Keratinocyte (primary cell): ENCODE measurements around the gene SIPA1L2. TPM values are rescaled to one million over a fixed set of nuclear protein-coding genes. Genes with fewer than 3 reads are reported as not detected.
"Not testable (repeated sequence)": the region's sequence is repeated elsewhere in the genome, so short reads cannot be mapped to it uniquely, and the experiment has no call there.

ENCODE experiments used
- DNase-seq: peaks from one replicate; pipeline ENCODE4 v3.0.0-alpha.2; 2011; ENCODE audit warnings: low read depth, missing footprints, low spot score
- FAIRE-seq: peaks from 2 replicates; lab custom pipeline; 2011; peaks lifted over from hg19 to GRCh38; lab: Jason Lieb, UNC
- H2AFZ ChIP-seq: 2 replicates; pipeline ENCODE4 v1.6.0; 2012; ENCODE audit warnings: low read length, control low read depth, inconsistent platforms; ENCODE audit not compliant: control insufficient read depth
- H3K27ac ChIP-seq: 2 replicates; pipeline ENCODE4 v1.5.1; 2011; ENCODE audit warnings: low read length; ENCODE audit not compliant: control insufficient read depth, insufficient read depth
- H3K27me3 ChIP-seq: 3 replicates; pipeline ENCODE4 v1.6.0; 2011; ENCODE audit warnings: low read length; ENCODE audit not compliant: control insufficient read depth, insufficient read depth; ENCODE audit errors: extremely low read depth
- H3K36me3 ChIP-seq, 2 experiments: 2 replicates in 1 of 2; 3 replicates in 1 of 2; pipeline ENCODE4 v1.5.1; 2011; ENCODE audit warnings: low read length in 2 of 2, mild to moderate bottlenecking in 1 of 2; ENCODE audit not compliant: control insufficient read depth in 2 of 2, insufficient read depth in 2 of 2; ENCODE audit errors: extremely low read depth in 1 of 2
- H3K4me1 ChIP-seq: 3 replicates; pipeline ENCODE4 v1.5.1; 2011; ENCODE audit warnings: low read length; ENCODE audit not compliant: control insufficient read depth, insufficient read depth; ENCODE audit errors: extremely low read depth
- H3K4me2 ChIP-seq: 3 replicates; pipeline ENCODE4 v1.6.0; 2011; ENCODE audit warnings: low read depth, low read length; ENCODE audit not compliant: control insufficient read depth, insufficient read depth; ENCODE audit errors: extremely low read depth
- H3K4me3 ChIP-seq, 3 experiments: fragments of 200-600 bp in 1 of 3; sonication (generic) in 1 of 3; 2 replicates in 2 of 3; 3 replicates in 1 of 3; pipeline ENCODE4 v1.5.1; 2011 to 2016; ENCODE audit warnings: low read length in 3 of 3, mild to moderate bottlenecking in 3 of 3, control low read depth in 2 of 3, inconsistent platforms in 1 of 3, low read depth in 1 of 3, mixed read lengths in 1 of 3, mixed run types in 1 of 3, moderate library complexity in 1 of 3; ENCODE audit not compliant: control insufficient read depth in 2 of 3, insufficient read depth in 2 of 3; ENCODE audit errors: extremely low read depth in 1 of 3
- H3K79me2 ChIP-seq: 2 replicates; pipeline ENCODE4 v1.6.0; 2012; ENCODE audit warnings: low read length; ENCODE audit not compliant: control insufficient read depth, insufficient read depth
- H3K9ac ChIP-seq: 3 replicates; pipeline ENCODE4 v1.6.0; 2011; ENCODE audit warnings: low read length; ENCODE audit not compliant: control insufficient read depth, insufficient read depth; ENCODE audit errors: extremely low read depth
- H3K9me1 ChIP-seq: 3 replicates; pipeline ENCODE4 v1.6.0; 2011; ENCODE audit warnings: low read length; ENCODE audit not compliant: control insufficient read depth, insufficient read depth; ENCODE audit errors: extremely low read depth
- H3K9me3 ChIP-seq: 2 replicates; pipeline ENCODE4 v1.5.1; 2012; ENCODE audit warnings: low read depth, low read length; ENCODE audit not compliant: control insufficient read depth
- H4K20me1 ChIP-seq: 3 replicates; pipeline ENCODE4 v1.6.0; 2011; ENCODE audit warnings: low read length; ENCODE audit not compliant: control insufficient read depth, insufficient read depth; ENCODE audit errors: extremely low read depth
- CTCF ChIP-seq, 3 experiments: IDR thresholded peaks in 1 of 3; conservative IDR thresholded peaks in 1 of 3; optimal IDR thresholded peaks in 1 of 3; 2 replicates in 2 of 3; 3 replicates in 1 of 3; pipeline versions ENCODE3 to v1.5.1; 2011; ENCODE audit warnings: low read length in 3 of 3, mild to moderate bottlenecking in 3 of 3, moderate library complexity in 2 of 3, control low read depth in 1 of 3, inconsistent platforms in 1 of 3; ENCODE audit not compliant: insufficient read depth in 2 of 3; ENCODE audit errors: extremely low read depth in 1 of 3
- EZH2 ChIP-seq: IDR thresholded peaks from one replicate; pipeline ENCODE4 v1.6.1; 2012; ENCODE audit warnings: inconsistent platforms, mild to moderate bottlenecking, low read length, moderate library complexity
- dilution Hi-C: fragments of 300-500 bp; cut with MboI; formaldehyde crosslinking; loops from one replicate; pipeline ENCODE4 v1.7.0; 2020; ENCODE audit warnings: low sequenced_read_pairs; ENCODE audit not compliant: extremely low pct_ligation_motif_present
- polyA plus RNA-seq, 5 experiments: library from polyadenylated mRNA; depleted of rRNA in 3 of 5; stranded (reverse) in 3 of 5; stranded (forward) in 1 of 5; unstranded in 1 of 5; fragments of >200 nt; gene quantifications; 1 replicate in 1 of 5; 2 replicates in 3 of 5; 3 replicates in 1 of 5; pipeline versions ENCODE4 v1.2.1 to v1.2.3, GENCODE V29; 2011 to 2012; ENCODE audit warnings: missing spikeins in 2 of 5, low read depth in 1 of 5, low replicate concordance in 1 of 5

SIPA1L2 gene
- polyA plus RNA-seq, 1 donor (not counting 4 experiments of a cell fraction or from before 2014, with no cell fraction given) = 2.1 TPM

GRCh38 chr1:232614811-232615210, 15.1 kb downstream of the SIPA1L2 start:
- FAIRE-seq = no peak
- H3K79me2 ChIP-seq = no peaks in the 10 kb centered on the region
- no peaks in the 10 kb centered on the region for H3K9me3 ChIP-seq
- H3K4me2 ChIP-seq = no peak overlapping the region
- H3K4me3 ChIP-seq = no peak overlapping the region
- H4K20me1 ChIP-seq = no peaks in the 10 kb centered on the region
- no peak overlapping the region for H2AFZ ChIP-seq
- H3K9me1 ChIP-seq = no peaks in the 10 kb centered on the region
- H3K27me3 ChIP-seq = no peaks in the 10 kb centered on the region
- no peak overlapping the region for H3K27ac ChIP-seq
- no peak for DNase-seq
- peaks cover 5% of the 10 kb centered on the region for H3K4me1 ChIP-seq
- dilution Hi-C loops = no loop called here
- no peaks in the 10 kb centered on the region for H3K36me3 ChIP-seq
- H3K9ac ChIP-seq = no peak overlapping the region
- TF ChIP-seq EZH2 (no peak), CTCF (optimal IDR thresholded peaks at IDR 0.05 in 1 of 3, IDR thresholded peaks at IDR 0.05 in 1 of 3, conservative IDR thresholded peaks at IDR 0.05 in 1 of 3; ENCODE audit: extremely low read depth in 1 of 3, insufficient read depth in 2 of 3, low read length in 3 of 3) (no peak)

GRCh38 chr1:232613752-232614381, 16.1 kb downstream of the SIPA1L2 start:
- no peak overlapping the region for H3K4me3 ChIP-seq
- no peaks in the 10 kb centered on the region for H3K9me1 ChIP-seq
- FAIRE-seq = no peak
- no peak overlapping the region for H2AFZ ChIP-seq
- peaks cover 5% of the 10 kb centered on the region for H3K4me1 ChIP-seq
- DNase-seq = no peak
- dilution Hi-C loops = no loop called here
- H3K9ac ChIP-seq = no peak overlapping the region
- no peaks in the 10 kb centered on the region for H4K20me1 ChIP-seq
- H3K9me3 ChIP-seq = no peaks in the 10 kb centered on the region
- no peak overlapping the region for H3K4me2 ChIP-seq
- no peaks in the 10 kb centered on the region for H3K36me3 ChIP-seq
- TF ChIP-seq CTCF (optimal IDR thresholded peaks at IDR 0.05 in 1 of 3, IDR thresholded peaks at IDR 0.05 in 1 of 3, conservative IDR thresholded peaks at IDR 0.05 in 1 of 3; ENCODE audit: extremely low read depth in 1 of 3, insufficient read depth in 2 of 3, low read length in 3 of 3) (no peak), EZH2 (no peak)
- no peaks in the 10 kb centered on the region for H3K79me2 ChIP-seq
- H3K27ac ChIP-seq = no peak overlapping the region
- no peaks in the 10 kb centered on the region for H3K27me3 ChIP-seq

- not testable (repeated sequence) for H3K79me2 ChIP-seq, FAIRE-seq, H3K36me3 ChIP-seq
Observed at GRCh38 chr1:232612836-232613235, 17.1 kb downstream of the SIPA1L2 start.

More at GRCh38 chr1:232612836-232613235, 17.1 kb downstream of the SIPA1L2 start:
- H3K9me1 ChIP-seq, H3K9ac ChIP-seq, H2AFZ ChIP-seq, dilution Hi-C loops, DNase-seq, H3K4me1 ChIP-seq, H3K4me3 ChIP-seq, H4K20me1 ChIP-seq, H3K9me3 ChIP-seq, H3K27ac ChIP-seq, H3K27me3 ChIP-seq, H3K4me2 ChIP-seq: not testable (repeated sequence)
